Muscle layer of colon (tissue), 2 donors: Measurements from ENCODE around the gene NES.

Experiments
- H3K27ac ChIP-seq: one replicate; pipeline ENCODE4 v1.7.0; 2013; ENCODE audit warnings: low read depth, mild to moderate bottlenecking, low read length, moderate library complexity
- H3K27me3 ChIP-seq, 2 donors: one replicate each; pipeline ENCODE4 v1.7.0; 2013; ENCODE audit warnings: low read length in 2 of 2, mild to moderate bottlenecking in 2 of 2; ENCODE audit not compliant: insufficient read depth in 2 of 2, control insufficient read depth in 1 of 2
- H3K36me3 ChIP-seq: one replicate; pipeline ENCODE4 v1.7.0; 2013; ENCODE audit warnings: mild to moderate bottlenecking, low read length; ENCODE audit not compliant: insufficient read depth
- H3K4me1 ChIP-seq: one replicate; pipeline ENCODE4 v1.7.0; 2013; ENCODE audit warnings: mild to moderate bottlenecking, low read length; ENCODE audit not compliant: insufficient read depth
- H3K4me3 ChIP-seq, 2 donors: one replicate each; pipeline ENCODE4 v1.7.0; 2013; ENCODE audit warnings: low read length in 2 of 2, low read depth in 1 of 2, mild to moderate bottlenecking in 1 of 2, moderate library complexity in 1 of 2
- H3K9ac ChIP-seq: one replicate; pipeline ENCODE4 v1.7.0; 2013; ENCODE audit warnings: low read length
- H3K9me3 ChIP-seq: one replicate; pipeline ENCODE4 v1.7.0; 2013; ENCODE audit warnings: mild to moderate bottlenecking, low read length
- donor health status: abdominal sarcoma.
- donor health status: Adenocarcinoma of cecum.

Gene NES

DNA sequence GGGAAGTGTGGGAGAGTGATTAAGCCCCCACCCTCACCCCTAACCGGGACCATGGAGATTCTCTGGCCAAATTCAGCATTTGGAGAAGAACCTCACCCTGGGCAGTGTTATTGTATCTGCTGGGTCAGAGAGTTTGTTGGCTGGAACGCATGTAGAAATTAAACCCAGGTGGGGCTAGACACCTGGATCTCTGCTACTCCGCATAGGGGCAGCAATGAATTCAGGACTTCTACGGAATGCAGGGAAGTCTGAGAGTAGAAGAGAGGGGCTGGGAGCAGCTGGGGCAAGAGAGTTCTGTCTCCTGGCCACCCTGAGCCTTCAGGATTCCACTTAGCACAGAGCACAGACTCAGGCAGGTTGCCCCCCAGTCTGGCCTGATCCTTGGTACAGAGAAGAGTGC is 31.8 kb upstream of the NES start:
- H3K27ac ChIP-seq = peak overlapping the region; percentile 56
- peaks cover 69% of the 10 kb centered on the region for H3K4me1 ChIP-seq
- no peak overlapping the region for H3K9ac ChIP-seq
- H3K36me3 ChIP-seq = no peaks in the 10 kb centered on the region
- H3K27me3 ChIP-seq = no peaks in the 10 kb centered on the region
- no peaks in the 10 kb centered on the region for H3K9me3 ChIP-seq
- H3K4me3 ChIP-seq = no peak overlapping the region

DNA sequence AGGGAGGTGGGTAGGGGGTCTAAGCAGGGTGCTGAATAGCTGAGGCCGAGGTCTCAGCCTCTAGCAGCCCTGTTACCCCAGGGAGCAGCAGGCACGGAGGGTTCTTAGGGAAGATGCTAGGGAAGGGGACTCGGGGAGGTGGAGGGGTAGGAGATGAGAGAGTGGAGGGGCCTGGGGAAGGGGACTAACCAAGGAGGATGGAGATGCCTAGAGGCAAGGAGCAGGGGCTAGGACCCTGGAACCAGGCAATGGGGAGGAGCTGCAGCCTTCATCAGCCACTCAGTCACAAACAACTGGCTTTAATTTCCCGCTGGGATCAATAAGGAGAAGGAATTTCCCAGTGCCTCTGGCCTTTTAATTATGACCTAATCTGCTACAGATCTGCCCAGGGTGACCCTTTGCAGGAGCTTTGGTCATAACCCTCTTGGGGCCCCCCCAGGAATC is 31.0 kb upstream of the NES start:
- H3K9ac ChIP-seq = no peak overlapping the region
- no peaks in the 10 kb centered on the region for H3K9me3 ChIP-seq
- no peaks in the 10 kb centered on the region for H3K27me3 ChIP-seq
- H3K4me3 ChIP-seq = no peak overlapping the region
- no peaks in the 10 kb centered on the region for H3K36me3 ChIP-seq
- H3K4me1 ChIP-seq = peaks cover 77% of the 10 kb centered on the region
- H3K27ac ChIP-seq = peak overlapping the region; percentile 89

- peak overlapping the region; percentile 89 for H3K27ac ChIP-seq
- H3K9me3 ChIP-seq = no peaks in the 10 kb centered on the region
- no peaks in the 10 kb centered on the region for H3K27me3 ChIP-seq
- H3K4me3 ChIP-seq = no peak overlapping the region
- no peak overlapping the region for H3K9ac ChIP-seq
- H3K36me3 ChIP-seq = no peaks in the 10 kb centered on the region
- H3K4me1 ChIP-seq = peaks cover 73% of the 10 kb centered on the region
These were observed 30.4 kb upstream of the NES start for GRCh38 chr1:156707417-156708217.

GRCh38 chr1:156706657-156707416 is 29.6 kb upstream of the NES start:
- H3K4me1 ChIP-seq = peaks cover 65% of the 10 kb centered on the region
- H3K27me3 ChIP-seq = no peaks in the 10 kb centered on the region
- peak overlapping the region; percentile 69 to 80 for H3K4me3 ChIP-seq
- peak overlapping the region; percentile 63 for H3K9ac ChIP-seq
- no peaks in the 10 kb centered on the region for H3K9me3 ChIP-seq
- H3K27ac ChIP-seq = peak overlapping the region; percentile 89
- H3K36me3 ChIP-seq = no peaks in the 10 kb centered on the region

DNA sequence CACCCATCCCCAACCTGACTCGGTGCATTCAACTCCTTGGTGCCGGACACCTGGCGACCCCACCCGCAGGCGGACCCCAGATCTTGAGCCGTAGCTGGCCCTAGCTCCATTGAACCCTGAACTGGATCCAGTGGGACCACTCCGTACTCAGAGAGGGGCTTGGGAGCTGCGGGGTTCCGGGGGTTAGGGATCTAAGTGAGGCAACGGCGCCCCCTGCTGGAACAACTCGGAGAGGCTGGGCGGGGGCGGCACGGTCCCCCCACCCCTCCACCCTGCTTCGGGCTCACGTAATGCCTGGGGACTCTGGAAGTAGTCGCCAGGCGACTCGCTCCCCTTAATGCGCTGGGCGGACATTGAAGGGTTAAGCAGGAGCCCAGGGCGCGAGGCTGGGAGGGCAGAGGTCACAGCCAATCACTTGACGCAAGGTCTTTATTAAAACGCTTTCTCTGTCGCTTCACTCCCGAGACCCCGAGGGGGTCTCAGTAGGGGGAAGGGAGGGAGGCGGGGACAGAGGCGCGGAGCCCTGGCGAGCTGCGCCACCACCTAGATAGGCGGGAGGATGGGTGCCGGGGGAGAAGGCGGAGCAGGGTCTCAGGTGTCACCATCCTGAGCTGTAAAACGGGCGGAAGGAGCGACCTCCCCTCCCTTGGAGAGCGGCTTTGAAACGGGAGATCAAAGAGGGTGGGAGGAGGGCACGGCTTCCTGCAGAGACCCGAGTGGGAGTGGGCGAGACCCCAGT is 28.9 kb upstream of the NES start:
- H3K27me3 ChIP-seq = no peaks in the 10 kb centered on the region
- H3K9ac ChIP-seq = peak overlapping the region; percentile 63
- H3K4me3 ChIP-seq = peak overlapping the region; percentile 69 to 80
- H3K27ac ChIP-seq = peak overlapping the region; percentile 89
- H3K36me3 ChIP-seq = no peaks in the 10 kb centered on the region
- H3K9me3 ChIP-seq = no peaks in the 10 kb centered on the region
- peaks cover 58% of the 10 kb centered on the region for H3K4me1 ChIP-seq

GRCh38 chr1:156705321-156705917 is 28.2 kb upstream of the NES start, which contains the start of gene CRABP2:
TSS of gene CRABP2 (minus strand) at chr1:156705583. CDS start at chr1:156705446, 137 bp downstream.
- H3K4me1 ChIP-seq = peaks cover 51% of the 10 kb centered on the region
- peak within 1 kb of the TSS; percentile 69 to 80 for H3K4me3 ChIP-seq
- H3K27ac ChIP-seq = peak within 1 kb of the TSS; percentile 89

DNA sequence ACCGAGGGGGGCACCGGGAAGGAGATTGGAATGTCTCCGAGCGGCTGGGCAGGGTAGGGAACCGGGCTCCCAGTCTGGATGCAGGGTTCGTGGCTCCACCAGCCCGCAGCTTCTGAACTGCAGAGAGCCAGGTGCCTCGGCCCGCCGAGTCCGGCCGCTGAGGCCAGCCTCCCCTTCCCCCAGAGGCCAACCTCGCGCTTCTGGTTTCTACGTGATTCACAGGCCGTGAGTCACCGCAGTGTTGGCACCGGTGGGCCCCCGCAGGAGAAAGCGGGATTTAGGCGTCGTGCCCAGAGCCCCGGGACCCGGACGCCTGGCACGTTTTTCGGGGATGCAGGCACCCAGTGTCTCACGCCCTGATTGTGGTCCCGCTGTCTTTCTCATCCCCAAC is 27.7 kb upstream of the NES start:
- H3K27ac ChIP-seq = no peak overlapping the region
- peak overlapping the region; percentile 69 to 80 for H3K4me3 ChIP-seq
- H3K9ac ChIP-seq = peak overlapping the region; percentile 63
- H3K9me3 ChIP-seq = no peaks in the 10 kb centered on the region
- H3K27me3 ChIP-seq = no peaks in the 10 kb centered on the region
- H3K36me3 ChIP-seq = no peaks in the 10 kb centered on the region
- H3K4me1 ChIP-seq = peaks cover 46% of the 10 kb centered on the region

More at GRCh38 chr1:156705321-156705917, 28.2 kb upstream of the NES start, which contains the start of gene CRABP2:
- Histone ChIP-seq H3K9ac (peak within 1 kb of the TSS; percentile 63), H3K9me3 (no peaks in the 10 kb centered on the region), H3K36me3 (no peaks in the 10 kb centered on the region), H3K27me3 (no peaks in the 10 kb centered on the region)

GRCh38 chr1:156704166-156704711 is 27.0 kb upstream of the NES start:
- H3K36me3 ChIP-seq = no peaks in the 10 kb centered on the region
- H3K9ac ChIP-seq = peak overlapping the region; percentile 33
- H3K4me3 ChIP-seq = peak overlapping the region; percentile 69 to 80
- no peaks in the 10 kb centered on the region for H3K27me3 ChIP-seq
- H3K27ac ChIP-seq = no peak overlapping the region
- H3K9me3 ChIP-seq = no peaks in the 10 kb centered on the region
- H3K4me1 ChIP-seq = peaks cover 39% of the 10 kb centered on the region

GRCh38 chr1:156703741-156704140 is 26.5 kb upstream of the NES start:
- H3K27me3 ChIP-seq = no peaks in the 10 kb centered on the region
- peak overlapping the region in 1 of 2 donors; percentile 8 for H3K4me3 ChIP-seq
- no peaks in the 10 kb centered on the region for H3K9me3 ChIP-seq
- peak overlapping the region; percentile 33 for H3K9ac ChIP-seq
- no peak overlapping the region for H3K27ac ChIP-seq
- peaks cover 34% of the 10 kb centered on the region for H3K4me1 ChIP-seq
- no peaks in the 10 kb centered on the region for H3K36me3 ChIP-seq

DNA sequence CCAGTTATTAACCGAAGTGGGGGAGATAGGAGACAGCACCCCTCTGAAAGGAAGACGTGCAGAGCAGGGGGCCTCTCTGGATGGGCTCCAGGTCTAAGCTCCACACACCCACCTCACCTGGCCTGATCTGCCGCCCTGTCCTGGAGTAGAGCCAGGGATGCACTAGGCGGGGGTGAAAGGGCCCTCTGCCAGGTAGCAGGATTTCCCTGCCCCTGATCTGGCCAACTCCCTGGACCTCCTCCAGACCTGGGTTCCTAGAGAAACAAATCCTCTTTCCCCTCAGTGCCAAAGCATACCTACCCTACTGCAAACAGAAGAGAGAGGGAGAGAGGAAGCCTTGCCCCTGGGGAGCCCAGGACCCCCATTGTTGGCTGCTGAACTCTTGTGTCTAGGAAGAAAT is 26.1 kb upstream of the NES start:
- H3K9ac ChIP-seq = no peak overlapping the region
- H3K27ac ChIP-seq = no peak overlapping the region
- H3K9me3 ChIP-seq = no peaks in the 10 kb centered on the region
- peak overlapping the region in 1 of 2 donors; percentile 8 for H3K4me3 ChIP-seq
- H3K36me3 ChIP-seq = no peaks in the 10 kb centered on the region
- no peaks in the 10 kb centered on the region for H3K27me3 ChIP-seq
- H3K4me1 ChIP-seq = peaks cover 32% of the 10 kb centered on the region
